IPS-NIHi7 (cell line): Measurements from ENCODE around the gene KCNK13.
"Not testable (repeated sequence)": the region's sequence is repeated elsewhere in the genome, so short reads cannot be mapped to it uniquely, and the experiment has no call there.

ENCODE experiments used
- DNase-seq: peaks from one replicate; pipeline ENCODE4 v3.0.0; 2012; ENCODE audit warnings: mixed read lengths; ENCODE audit errors: extremely low spot score

KCNK13 gene

DNA sequence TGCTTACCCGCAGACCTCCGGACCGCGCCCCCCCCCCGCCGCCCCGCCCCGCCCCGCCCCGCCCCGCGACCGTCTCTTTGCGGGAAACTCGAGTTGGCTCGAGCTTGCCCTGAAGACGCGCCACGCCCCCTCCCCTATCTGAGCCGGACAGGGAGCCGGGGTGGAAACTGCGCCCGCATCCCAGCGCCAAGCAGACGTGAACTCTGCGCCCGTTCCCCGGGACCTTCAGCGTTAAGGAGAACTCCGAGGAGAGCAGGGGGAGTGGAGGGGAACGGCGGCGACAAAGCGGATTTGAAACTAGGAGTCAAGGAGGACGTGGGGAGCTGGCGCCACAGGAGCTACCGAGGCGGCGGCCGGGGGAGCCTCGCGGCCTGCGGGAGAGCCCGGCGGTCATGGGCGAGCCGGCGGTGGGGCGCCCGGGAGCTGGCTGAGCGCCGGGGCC, at the start of gene KCNK13:
Gene KCNK13 (plus strand): TSS at position 310 of the 442 bp plus-strand sequence. CDS start 212 bp downstream, outside the sequence.
- peak; percentile 47 for DNase-seq

GRCh38 chr14:90017371-90017770, 44.4 kb upstream of the KCNK13 start:
- DNase-seq = no peak

DNA sequence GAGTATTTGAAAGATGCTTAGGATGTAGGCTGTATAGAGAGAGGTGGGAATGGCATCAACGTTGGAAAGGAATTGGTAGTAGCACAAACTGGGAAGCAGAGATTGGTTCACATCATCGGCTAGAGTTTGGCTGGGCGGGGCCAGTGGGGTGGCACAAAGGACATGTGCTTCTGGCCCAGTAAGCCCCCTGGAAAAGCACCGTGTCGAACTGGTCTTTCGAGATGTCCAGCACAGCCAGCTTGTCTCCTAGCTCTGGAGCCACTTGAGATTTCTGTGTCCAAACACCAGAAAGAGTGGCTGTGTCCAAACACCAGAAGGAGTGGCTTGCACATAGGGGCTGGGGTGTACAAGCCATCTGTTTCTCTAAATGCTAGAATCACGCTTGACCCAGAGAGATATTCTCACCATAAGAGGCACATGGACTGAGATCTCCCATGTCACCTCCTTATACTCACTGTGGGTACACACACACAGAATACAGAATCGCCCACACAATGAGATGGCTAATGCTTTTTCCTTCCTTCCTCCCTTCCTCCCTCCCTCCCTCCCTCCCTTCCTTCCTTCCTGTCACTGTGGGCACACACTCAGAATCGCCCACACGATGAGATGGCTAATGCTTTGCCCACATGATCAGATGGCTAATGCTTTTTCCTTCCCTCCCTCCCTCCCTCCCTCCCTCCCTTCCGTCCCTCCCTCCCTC, 41.8 kb upstream of the KCNK13 start:
- no peak for DNase-seq

GRCh38 chr14:90023176-90023896, 38.5 kb upstream of the KCNK13 start:
- no peak for DNase-seq

GRCh38 chr14:90024910-90025309, 36.9 kb upstream of the KCNK13 start:
- DNase-seq = no peak

DNA sequence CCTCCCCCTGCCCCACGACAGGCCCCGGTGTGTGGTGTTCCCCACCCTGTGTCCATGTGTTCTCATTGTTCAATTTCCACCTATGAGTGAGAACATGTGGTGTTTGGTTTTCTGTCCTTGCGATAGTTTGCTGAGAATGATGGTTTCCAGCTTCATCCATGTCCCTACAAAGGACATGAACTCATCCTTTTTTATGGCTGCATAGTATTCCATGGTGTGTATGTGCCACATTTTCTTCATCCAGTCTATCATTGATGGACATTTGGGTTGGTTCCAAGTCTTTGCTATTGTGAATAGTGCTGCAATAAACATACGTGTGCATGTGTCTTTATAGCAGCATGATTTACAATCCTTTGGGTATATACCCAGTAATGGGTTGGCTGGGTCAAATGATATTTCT, 35.2 kb upstream of the KCNK13 start:
- not testable (repeated sequence) for DNase-seq

DNA sequence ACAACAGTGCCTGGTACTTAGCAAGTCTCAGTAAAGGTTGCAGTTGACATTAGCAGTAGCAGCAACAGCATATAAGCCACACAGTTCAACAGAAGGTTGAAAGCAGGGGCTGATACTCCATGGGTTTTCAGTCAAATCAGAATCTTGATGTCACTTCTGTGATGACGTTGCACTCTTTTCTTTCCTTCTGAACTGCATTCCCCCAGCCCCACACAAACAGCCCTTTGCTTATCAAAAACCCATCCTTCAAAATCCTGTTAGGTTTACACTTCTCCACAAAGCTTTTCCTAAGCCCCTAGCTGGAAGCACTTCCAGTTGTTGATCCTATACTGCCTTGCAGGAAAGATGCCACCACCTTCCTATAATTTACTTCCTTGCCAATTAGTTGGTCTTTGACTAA, 34.0 kb upstream of the KCNK13 start:
- DNase-seq = no peak

GRCh38 chr14:90034156-90034555, 27.6 kb upstream of the KCNK13 start:
- no peak for DNase-seq

GRCh38 chr14:90034835-90035525, 26.8 kb upstream of the KCNK13 start:
- DNase-seq = no peak

DNA sequence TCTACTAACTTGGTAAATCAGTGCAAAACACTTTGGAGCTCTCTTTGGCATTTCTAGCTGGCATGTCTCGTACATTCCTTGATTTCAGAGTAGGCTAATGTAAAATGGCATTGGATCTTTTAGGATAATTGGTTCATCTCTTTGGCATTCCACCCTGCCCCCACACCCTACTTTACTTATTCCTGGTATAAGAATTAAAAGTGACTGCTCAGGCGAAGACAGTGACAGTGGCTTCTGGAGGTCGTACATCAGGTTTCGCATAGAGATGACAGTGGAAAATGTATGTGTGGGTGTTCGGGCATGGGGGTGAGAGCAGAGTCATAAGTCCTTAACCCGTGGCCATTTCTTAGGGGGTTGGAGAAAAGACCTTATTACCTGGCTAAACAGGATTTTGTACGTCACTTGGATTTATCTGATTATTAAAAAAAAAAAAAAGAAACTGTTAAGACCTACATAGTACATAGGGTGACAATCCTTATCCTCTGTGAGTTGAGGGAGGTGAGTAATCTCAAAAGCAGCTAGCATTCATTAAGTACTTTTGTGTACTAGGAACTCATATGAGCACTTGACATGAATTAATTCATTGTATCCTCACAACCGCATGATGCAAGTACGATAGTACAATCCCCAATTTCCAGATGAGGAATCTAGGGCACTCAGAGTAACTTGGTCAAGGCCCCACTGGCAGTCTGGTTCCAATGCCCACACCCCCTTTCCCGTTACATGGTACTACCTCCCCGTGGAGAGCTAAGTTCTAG, 22.4 kb upstream of the KCNK13 start:
- DNase-seq = no peak

- DNase-seq = no peak
These were observed 21.4 kb upstream of the KCNK13 start for GRCh38 chr14:90040411-90040810.

DNA sequence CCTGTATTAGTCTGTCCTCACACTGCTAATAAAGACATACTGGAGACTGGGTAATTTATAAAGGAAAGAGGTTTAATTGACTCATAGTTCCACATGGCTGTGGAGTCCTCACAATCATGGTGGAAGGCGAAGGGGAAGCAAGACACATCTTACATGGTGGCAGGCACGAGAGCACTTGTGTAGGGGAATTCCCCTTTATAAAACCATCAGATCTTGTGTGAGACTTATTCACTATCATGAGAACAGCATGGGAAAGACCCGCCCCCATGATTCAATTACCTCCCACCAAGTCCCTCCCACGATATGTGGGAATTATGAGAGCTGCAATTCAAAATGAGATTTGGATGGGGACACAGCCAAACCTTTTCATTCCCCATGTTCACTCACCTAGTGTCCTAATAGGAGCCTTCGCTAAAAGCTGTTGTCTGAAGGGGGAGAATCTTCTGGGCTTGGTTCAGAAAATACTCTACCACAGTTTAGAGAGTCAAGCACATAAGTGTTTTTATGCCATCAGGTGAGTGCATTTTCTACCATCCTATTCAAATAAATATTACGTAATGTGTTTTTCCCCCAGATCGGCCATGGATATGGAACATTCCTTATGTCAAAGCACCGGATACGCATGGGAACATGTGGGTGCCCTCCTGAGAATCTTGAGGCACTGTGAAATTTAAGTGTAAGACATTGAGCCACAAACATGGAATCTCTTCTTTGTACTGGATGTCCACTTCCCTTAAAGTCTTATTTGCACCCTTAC, 19.1 kb upstream of the KCNK13 start:
- DNase-seq = no peak

- no peak for DNase-seq
These were observed 16.2 kb upstream of the KCNK13 start for GRCh38 chr14:90045616-90046015.

DNA sequence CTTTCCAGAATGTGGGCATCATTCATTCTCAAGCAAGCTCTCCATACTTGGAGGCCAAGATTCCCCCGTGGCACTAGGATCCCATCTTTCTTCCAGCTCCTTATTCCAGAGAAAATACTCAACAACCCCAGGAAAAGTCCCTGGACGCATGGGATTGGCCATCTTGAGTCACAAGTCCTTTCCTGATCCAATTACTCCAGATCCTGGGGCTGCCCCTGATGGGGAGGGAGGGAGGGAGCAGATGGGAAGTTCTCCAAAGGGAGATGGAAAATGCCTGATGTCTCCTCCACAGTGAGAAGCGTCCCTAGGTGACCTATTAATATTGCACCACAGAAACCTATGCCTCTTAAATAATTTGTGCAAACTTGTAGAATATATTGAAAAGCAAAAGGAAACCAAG, 12.4 kb upstream of the KCNK13 start:
- no peak for DNase-seq

DNA sequence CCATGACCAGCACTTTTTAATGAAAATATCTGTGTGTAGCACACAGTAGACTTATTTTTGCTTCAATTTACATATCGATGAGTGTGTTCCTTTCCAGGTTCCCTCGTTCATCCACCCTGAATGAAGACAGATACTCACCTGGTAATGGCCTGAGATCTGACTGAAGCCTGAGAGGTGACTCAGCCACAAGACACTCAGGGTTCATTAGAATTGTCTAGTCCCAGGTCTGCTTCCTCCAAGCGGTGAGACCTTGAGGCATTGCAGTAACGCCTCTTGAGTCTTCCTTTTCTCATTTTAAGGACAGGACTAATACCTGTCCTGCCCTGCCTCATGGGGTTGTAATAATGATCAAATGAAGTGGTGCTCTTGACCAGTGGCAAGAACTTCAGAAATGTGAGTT, 11.5 kb upstream of the KCNK13 start:
- no peak for DNase-seq

DNA sequence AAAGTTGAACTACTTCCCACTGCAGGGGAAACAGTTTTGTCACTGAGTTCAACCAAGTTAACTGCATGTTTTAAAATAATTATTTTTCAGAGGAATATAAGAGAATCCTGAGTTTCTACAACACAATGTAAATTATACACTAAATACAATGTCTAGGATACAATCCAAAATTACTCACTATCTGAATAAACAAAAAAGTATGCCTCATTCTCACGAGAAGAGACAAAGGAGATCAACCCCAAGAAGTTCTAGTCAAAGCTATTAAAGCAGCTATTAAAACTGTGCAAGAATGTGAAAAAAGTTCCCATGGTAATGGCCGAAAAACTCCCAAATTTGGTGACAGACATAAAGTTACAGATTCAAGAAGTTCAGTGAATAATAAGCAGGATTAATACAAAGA, 8.8 kb upstream of the KCNK13 start:
- no peak for DNase-seq

DNA sequence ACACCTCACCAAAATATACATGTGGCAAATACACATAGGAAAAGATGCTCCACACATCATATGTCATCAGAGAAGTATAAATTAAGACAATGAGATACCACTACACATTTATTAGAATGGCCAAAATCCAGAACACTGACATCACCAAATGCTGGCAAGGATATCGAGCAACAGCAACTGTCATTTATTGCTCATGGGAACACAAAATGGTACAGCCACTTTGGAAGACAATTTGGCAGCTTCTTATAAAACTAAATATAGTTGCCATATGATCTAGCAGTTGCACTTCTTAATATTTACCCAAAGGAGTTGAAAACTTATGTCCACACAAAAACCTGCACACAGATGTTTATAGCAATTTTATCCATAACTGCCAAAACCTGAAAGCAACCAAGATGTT, 7.0 kb upstream of the KCNK13 start:
- no peak for DNase-seq

DNA sequence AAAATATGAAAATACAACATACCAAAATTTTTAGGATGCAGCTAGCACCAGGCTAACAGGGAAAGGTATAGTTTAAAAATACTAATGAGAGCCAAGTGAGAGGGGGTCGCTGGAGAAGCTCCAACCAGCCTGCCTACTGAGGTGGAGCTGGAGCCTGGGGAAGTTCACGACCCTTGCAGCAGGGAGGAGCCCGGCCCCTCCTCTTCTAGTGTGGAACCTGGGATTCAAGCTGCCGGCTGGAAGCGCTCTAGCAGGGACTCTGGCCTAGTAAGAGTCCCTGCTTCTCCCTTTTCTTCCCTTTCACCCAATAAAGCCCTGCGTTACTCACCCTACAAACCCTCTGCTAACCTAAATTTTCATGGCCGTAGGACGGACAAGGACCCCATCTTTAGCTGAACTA, 5.0 kb upstream of the KCNK13 start:
- peak; percentile 36 for DNase-seq

DNA sequence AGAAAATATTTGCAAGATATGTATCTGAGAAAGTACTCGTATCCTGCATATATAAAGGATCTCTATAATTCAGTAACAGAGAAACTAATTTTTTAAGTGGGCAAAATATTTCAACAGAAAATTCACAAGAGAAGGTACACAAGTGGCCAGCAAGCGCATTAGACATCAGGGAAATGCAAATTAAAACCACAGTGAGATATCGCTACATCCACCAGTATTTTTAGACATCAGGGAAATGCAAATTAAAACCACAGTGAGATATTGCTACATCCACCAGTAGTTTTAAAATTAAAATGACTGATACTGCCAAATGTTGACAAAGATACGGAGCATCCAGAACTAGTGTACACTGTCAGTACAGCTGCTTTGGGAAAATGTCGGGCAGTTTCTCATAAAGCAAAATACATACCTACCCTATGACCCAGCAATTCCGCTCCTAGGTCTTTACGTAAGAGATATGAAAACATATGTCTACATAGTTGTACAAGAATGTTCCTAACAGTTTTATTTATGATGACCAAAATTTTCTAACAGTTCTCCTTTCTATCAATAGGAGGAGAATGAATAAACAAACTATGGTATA, 2.8 kb upstream of the KCNK13 start:
- no peak for DNase-seq

DNA sequence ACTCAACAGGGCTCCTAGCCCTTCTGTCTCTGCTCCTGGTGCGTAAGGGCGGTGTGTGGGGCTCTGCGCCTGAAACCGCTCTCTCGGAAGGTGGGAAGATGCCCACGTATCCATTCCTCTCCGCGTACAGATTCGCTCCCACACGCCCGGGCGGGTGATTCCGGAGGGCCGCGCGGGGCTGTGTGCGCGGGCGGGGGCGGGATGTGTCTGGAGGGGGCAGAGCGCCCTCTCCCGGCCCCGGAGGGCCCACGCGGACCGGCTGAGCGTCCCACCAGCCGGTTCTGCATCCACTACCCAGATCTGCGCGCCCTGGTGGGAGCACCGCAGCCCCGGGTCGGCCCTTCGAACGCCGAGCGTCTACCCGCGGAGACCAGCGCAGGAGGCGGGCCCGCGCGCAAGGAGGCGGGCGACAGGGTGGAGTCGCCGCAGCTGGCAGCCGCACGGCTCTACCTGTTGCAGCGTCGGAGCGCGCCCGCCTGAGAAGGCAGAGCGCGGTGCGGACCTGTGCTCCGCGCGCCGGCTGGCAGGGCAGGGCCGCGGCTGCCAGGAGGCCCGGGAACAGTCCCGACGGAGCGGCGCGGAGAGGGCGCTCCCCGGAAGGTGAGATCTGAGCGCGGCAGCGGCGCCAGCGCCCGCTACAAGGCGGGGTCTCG, 1.4 kb upstream of the KCNK13 start:
- DNase-seq = peak; percentile 86
